Esophagus muscularis mucosa (tissue), 4 donors: Measurements from ENCODE around the gene DUSP18. TPM values are rescaled to one million over a fixed set of nuclear protein-coding genes. Genes with fewer than 3 reads are reported as not detected.

ENCODE experiments used
- DNase-seq: peaks from one replicate; pipeline ENCODE4 v3.0.0-alpha.2; 2017; ENCODE audit errors: extremely low spot score
- H3K27ac ChIP-seq, 4 donors: fragments of 200-600 bp; sonication (generic); replicated peaks in 1 of 4; 1 replicate in 3 of 4; 2 replicates in 1 of 4; pipeline ENCODE4 v1.5.1; 2016 to 2019; ENCODE audit warnings: mild to moderate bottlenecking in 1 of 4
- H3K27me3 ChIP-seq, 4 donors: fragments of 200-600 bp; sonication (generic); one replicate each; pipeline versions ENCODE4 v1.5.1 to v1.6.0; 2016 to 2019
- H3K36me3 ChIP-seq, 4 donors: fragments of 200-600 bp; sonication (generic); one replicate each; pipeline ENCODE4 v1.5.1; 2016 to 2019
- H3K4me1 ChIP-seq, 4 donors: fragments of 200-600 bp; sonication (generic); one replicate each; pipeline ENCODE4 v1.5.1; 2016 to 2019
- H3K4me3 ChIP-seq, 4 donors: fragments of 200-600 bp; sonication (generic); 1 replicate in 2 of 4; 2 replicates in 2 of 4; pipeline ENCODE4 v1.5.1; 2016 to 2019; ENCODE audit warnings: mild to moderate bottlenecking in 4 of 4, moderate library complexity in 1 of 4
- H3K9me3 ChIP-seq, 4 donors: fragments of 200-600 bp; sonication (generic); 1 replicate in 3 of 4; 2 replicates in 1 of 4; pipeline ENCODE4 v1.5.1; 2016 to 2019
- EP300 ChIP-seq: sonication (generic); formaldehyde crosslinking; IDR thresholded peaks from one replicate; pipeline ENCODE4 v1.6.1; 2017; ENCODE audit warnings: antibody characterized with exemption
- POLR2A ChIP-seq: fragments of 450-650 bp; IDR thresholded peaks from one replicate; pipeline ENCODE4 v1.6.1; 2017; ENCODE audit warnings: antibody characterized with exemption, moderate library complexity, mild to moderate bottlenecking, low read depth
- POLR2AphosphoS5 ChIP-seq, 2 donors: sonication (generic); formaldehyde crosslinking; IDR thresholded peaks; one replicate each; pipeline ENCODE4 v1.6.1; 2017; ENCODE audit warnings: antibody characterized with exemption in 2 of 2
- WGBS: methylation state at CpG from one replicate; pipeline ENCODE4 v1.1.5; 2018; 5-methylcytosine and 5-hydroxymethylcytosine counted together
- intact Hi-C: fragments of 100-400 bp; cut with DNase I; formaldehyde crosslinking; loops from one replicate; pipeline ENCODE4 v1.15.1; 2023
- total RNA-seq, 4 donors: library from RNA; depleted of rRNA; stranded (reverse); fragments of >200 nt; gene quantifications; one replicate each; pipeline versions ENCODE4 v1.1.0 to v1.2.1, GENCODE V29; 2016
- TF ChIP-seq, protein P1 (sequence below), 3 experiments: fragments of 200-600 bp in 2 of 3; fragments of 450-650 bp in 1 of 3; sonication (generic) in 2 of 3; IDR thresholded peaks; one replicate each; pipeline ENCODE4 v1.5.1; 2017 to 2019; ENCODE audit warnings: antibody characterized with exemption in 3 of 3, mild to moderate bottlenecking in 2 of 3, moderate library complexity in 1 of 3

DUSP18 gene
- total RNA-seq, 4 donors from 2014 or later, result 6.5 to 11.5 (median 9.8) TPM

DNA sequence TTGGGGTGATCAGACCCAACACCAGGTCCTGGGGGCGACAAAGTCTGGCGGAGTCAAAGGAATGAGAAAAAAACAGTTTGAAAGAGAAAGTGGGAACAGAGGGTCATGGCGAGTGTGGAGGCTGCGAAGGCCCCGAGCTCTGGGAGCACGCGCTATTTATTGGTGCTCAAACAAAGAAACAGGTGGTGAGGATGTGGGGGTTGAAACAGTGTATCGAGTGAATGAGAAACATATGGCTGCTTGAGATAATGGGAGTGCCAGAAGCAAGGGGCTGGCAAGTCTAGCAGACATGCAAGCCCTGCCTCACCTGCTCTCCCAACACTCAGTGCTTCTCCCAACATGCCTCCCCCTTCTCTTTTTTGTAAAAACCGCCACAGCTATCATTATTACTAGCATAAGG is 7.8 kb upstream of the DUSP18 start:
- 79% methylated on average over 9 of the region's 9 CpGs for WGBS
- no peak for DNase-seq
- intact Hi-C loops, result no loop called here
- no peaks in the 10 kb centered on the region for H3K4me1 ChIP-seq
- TF ChIP-seq POLR2A (no peak), POLR2AphosphoS5 (IDR thresholded peaks at IDR 0.05) (no peak), EP300 (no peak)
- TF ChIP-seq, protein P1, sequence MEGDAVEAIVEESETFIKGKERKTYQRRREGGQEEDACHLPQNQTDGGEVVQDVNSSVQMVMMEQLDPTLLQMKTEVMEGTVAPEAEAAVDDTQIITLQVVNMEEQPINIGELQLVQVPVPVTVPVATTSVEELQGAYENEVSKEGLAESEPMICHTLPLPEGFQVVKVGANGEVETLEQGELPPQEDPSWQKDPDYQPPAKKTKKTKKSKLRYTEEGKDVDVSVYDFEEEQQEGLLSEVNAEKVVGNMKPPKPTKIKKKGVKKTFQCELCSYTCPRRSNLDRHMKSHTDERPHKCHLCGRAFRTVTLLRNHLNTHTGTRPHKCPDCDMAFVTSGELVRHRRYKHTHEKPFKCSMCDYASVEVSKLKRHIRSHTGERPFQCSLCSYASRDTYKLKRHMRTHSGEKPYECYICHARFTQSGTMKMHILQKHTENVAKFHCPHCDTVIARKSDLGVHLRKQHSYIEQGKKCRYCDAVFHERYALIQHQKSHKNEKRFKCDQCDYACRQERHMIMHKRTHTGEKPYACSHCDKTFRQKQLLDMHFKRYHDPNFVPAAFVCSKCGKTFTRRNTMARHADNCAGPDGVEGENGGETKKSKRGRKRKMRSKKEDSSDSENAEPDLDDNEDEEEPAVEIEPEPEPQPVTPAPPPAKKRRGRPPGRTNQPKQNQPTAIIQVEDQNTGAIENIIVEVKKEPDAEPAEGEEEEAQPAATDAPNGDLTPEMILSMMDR (IDR thresholded peaks at IDR 0.05), result no peak
- H3K4me3 ChIP-seq, result no peak overlapping the region
- no peaks in the 10 kb centered on the region for H3K36me3 ChIP-seq
- no peak overlapping the region for H3K27ac ChIP-seq
- H3K9me3 ChIP-seq, result no peaks in the 10 kb centered on the region
- H3K27me3 ChIP-seq, result peaks cover 0 to 13% (median 0%) of the 10 kb centered on the region in 4 donors

- intact Hi-C loops, result no loop called here
- Histone ChIP-seq H3K4me3 (no peak overlapping the region), H3K27ac (no peak overlapping the region), H3K36me3 (no peaks in the 10 kb centered on the region), H3K9me3 (no peaks in the 10 kb centered on the region), H3K4me1 (no peaks in the 10 kb centered on the region), H3K27me3 (peaks cover 0 to 13% (median 0%) of the 10 kb centered on the region in 4 donors)
- 97% methylated on average over 5 of the region's 6 CpGs for WGBS
- TF ChIP-seq POLR2A (no peak), EP300 (no peak), POLR2AphosphoS5 (IDR thresholded peaks at IDR 0.05) (no peak)
- TF ChIP-seq, protein P1 (IDR thresholded peaks at IDR 0.05), result no peak
- DNase-seq, result no peak
These were observed 6.8 kb upstream of the DUSP18 start for GRCh38 chr22:30674482-30674881.

DNA sequence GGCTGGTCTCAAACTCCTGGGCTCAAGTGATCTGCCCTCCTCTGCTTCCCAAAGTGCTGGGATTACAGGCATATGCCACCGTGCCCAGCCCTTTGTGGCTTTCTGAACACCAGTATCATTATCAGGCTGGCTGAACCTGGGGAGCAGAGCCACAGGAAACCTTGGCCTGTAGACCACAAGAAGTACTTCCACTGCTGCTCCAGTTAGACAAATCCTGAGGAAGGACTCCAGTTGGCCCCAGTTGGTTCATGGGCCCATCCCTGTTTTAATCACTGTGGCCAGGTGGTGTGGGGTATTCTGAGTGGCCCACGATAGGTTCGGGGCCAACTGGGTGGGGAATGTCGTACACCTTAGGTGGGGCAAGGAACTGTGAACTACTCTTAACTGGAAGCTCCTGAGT is 5.5 kb upstream of the DUSP18 start:
- H3K27me3 ChIP-seq, result peaks cover 0 to 13% (median 0%) of the 10 kb centered on the region in 4 donors
- DNase-seq, result no peak
- no peak for TF ChIP-seq POLR2AphosphoS5 (IDR thresholded peaks at IDR 0.05)
- TF ChIP-seq POLR2A, result no peak
- TF ChIP-seq, protein P1 (IDR thresholded peaks at IDR 0.05), result no peak
- no peak for TF ChIP-seq EP300
- H3K27ac ChIP-seq, result no peak overlapping the region
- no peak overlapping the region for H3K4me3 ChIP-seq
- intact Hi-C loops, result no loop called here
- 94% methylated on average over 4 of the region's 4 CpGs for WGBS
- no peaks in the 10 kb centered on the region for H3K9me3 ChIP-seq
- peaks cover 0 to 6% (median 5%) of the 10 kb centered on the region in 4 donors for H3K4me1 ChIP-seq
- no peaks in the 10 kb centered on the region for H3K36me3 ChIP-seq

DNA sequence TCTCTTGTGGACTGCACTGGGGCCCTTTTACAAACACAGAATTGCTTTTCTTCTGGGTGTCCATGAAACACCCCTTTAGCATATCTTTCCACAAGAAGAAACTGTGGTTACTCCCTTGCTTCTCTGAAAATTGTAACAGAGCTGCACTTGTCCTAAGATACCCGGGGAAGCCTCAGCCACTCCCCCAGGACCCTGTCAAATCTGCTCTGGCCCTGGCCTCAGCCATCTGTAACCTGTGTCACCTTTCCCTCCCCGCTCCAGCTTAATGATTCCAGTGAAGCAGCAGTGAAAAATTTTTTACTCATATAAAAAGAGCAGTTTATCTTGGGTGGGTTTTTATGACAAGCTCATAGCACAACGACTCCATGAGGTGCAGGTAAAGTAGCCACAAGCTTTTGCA is 3.4 kb upstream of the DUSP18 start:
- Histone ChIP-seq H3K27me3 (peaks cover 0 to 8% (median 0%) of the 10 kb centered on the region in 4 donors), H3K9me3 (no peaks in the 10 kb centered on the region), H3K4me3 (no peak overlapping the region), H3K4me1 (peaks cover 9 to 21% (median 19%) of the 10 kb centered on the region in 4 donors), H3K27ac (no peak overlapping the region), H3K36me3 (no peaks in the 10 kb centered on the region)
- TF ChIP-seq POLR2AphosphoS5 (IDR thresholded peaks at IDR 0.05), result no peak
- TF ChIP-seq, protein P1 (IDR thresholded peaks at IDR 0.05), result no peak
- TF ChIP-seq EP300, result no peak
- no peak for TF ChIP-seq POLR2A
- intact Hi-C loops, result no loop called here
- 82% methylated on average over 3 of the region's 3 CpGs for WGBS
- DNase-seq, result no peak

DNA sequence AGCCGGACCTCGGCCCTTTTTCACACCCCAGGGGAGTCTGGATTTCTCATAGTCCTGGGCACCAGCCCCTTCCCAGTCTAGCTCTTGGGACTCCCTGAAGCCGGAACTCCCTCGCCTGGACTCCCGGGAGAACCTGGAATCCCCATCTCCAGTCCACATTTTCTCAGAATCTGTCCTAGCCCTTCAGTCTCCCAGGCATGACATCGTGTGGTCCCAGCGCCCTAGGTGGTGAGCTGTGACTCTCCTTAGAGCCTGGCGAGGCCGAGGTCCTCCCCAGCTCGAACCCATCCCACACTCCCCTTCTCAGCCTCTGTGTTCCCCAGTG is 673 bp upstream of the DUSP18 start:
- peaks cover 0 to 16% (median 10%) of the 10 kb centered on the region in 4 donors for H3K36me3 ChIP-seq
- TF ChIP-seq, protein P1 (IDR thresholded peaks at IDR 0.05), result no peak
- TF ChIP-seq EP300 (no peak), POLR2AphosphoS5 (IDR thresholded peaks at IDR 0.05) (no peak), POLR2A (no peak)
- H3K27ac ChIP-seq, result peak overlapping the region; percentile 61 to 65 (median 62)
- H3K9me3 ChIP-seq, result no peaks in the 10 kb centered on the region
- 32% methylated on average over 10 of the region's 10 CpGs for WGBS
- intact Hi-C loops, result no loop called here
- H3K27me3 ChIP-seq, result no peaks in the 10 kb centered on the region
- peaks cover 9 to 25% (median 24%) of the 10 kb centered on the region in 4 donors for H3K4me1 ChIP-seq
- H3K4me3 ChIP-seq, result peak overlapping the region; percentile 79 to 91 (median 81)
- DNase-seq, result no peak
